Neuronal stem cell (in vitro differentiated cells): ENCODE measurements around the gene GREM2.

Experiments used
- DNase-seq: peaks from one replicate; pipeline ENCODE4 v3.0.0-alpha.2; 2013; ENCODE audit warnings: low spot score
- H2AFZ ChIP-seq: one replicate; pipeline ENCODE4 v1.6.1; 2013; ENCODE audit warnings: mild to moderate bottlenecking, low read length, inconsistent platforms
- H2AK5ac ChIP-seq: 2 replicates; pipeline ENCODE4 v1.6.1; 2013; ENCODE audit warnings: low read depth, mild to moderate bottlenecking, inconsistent platforms, low read length, moderate library complexity, mixed read lengths
- H2BK120ac ChIP-seq: 2 replicates; pipeline ENCODE4 v1.6.1; 2013; ENCODE audit warnings: low read depth, mild to moderate bottlenecking, inconsistent platforms, low read length, moderate library complexity, mixed read lengths
- H2BK12ac ChIP-seq: one replicate; pipeline ENCODE4 v1.6.1; 2013; ENCODE audit warnings: low read length, inconsistent platforms
- H2BK15ac ChIP-seq: 2 replicates; pipeline ENCODE4 v1.6.1; 2013; ENCODE audit warnings: mild to moderate bottlenecking, low read length, inconsistent platforms, mixed read lengths
- H2BK5ac ChIP-seq: one replicate; pipeline ENCODE4 v1.6.1; 2013; ENCODE audit warnings: inconsistent platforms, mild to moderate bottlenecking, low read length, moderate library complexity
- H3K14ac ChIP-seq: one replicate; pipeline ENCODE4 v1.6.1; 2013; ENCODE audit warnings: low read length, inconsistent platforms
- H3K18ac ChIP-seq: 2 replicates; pipeline ENCODE4 v1.6.1; 2013; ENCODE audit warnings: low read length, inconsistent platforms
- H3K23ac ChIP-seq: 2 replicates; pipeline ENCODE4 v1.6.1; 2013; ENCODE audit warnings: low read depth, mild to moderate bottlenecking, mixed read lengths, low read length, inconsistent platforms; ENCODE audit not compliant: poor library complexity
- H3K27ac ChIP-seq: replicated peaks from 3 replicates; pipeline ENCODE4 v1.5.1; 2013; ENCODE audit warnings: low read length, inconsistent platforms
- H3K27me3 ChIP-seq, 3 experiments: 2 replicates each; pipeline ENCODE4 v1.6.1; 2013; ENCODE audit warnings: low read length in 3 of 3, mild to moderate bottlenecking in 2 of 3, inconsistent platforms in 1 of 3, low read depth in 1 of 3, mixed read lengths in 1 of 3, moderate library complexity in 1 of 3; ENCODE audit not compliant: control insufficient read depth in 3 of 3, insufficient read depth in 3 of 3
- H3K36me3 ChIP-seq, 2 donors: replicated peaks in 1 of 2; 2 replicates each; pipeline ENCODE4 v1.6.1; 2013; ENCODE audit warnings: low read length in 2 of 2; ENCODE audit not compliant: control insufficient read depth in 2 of 2, insufficient read depth in 2 of 2
- H3K4ac ChIP-seq: 2 replicates; pipeline ENCODE4 v1.6.1; 2013; ENCODE audit warnings: inconsistent platforms, mild to moderate bottlenecking, low read length, moderate library complexity
- H3K4me1 ChIP-seq, 2 donors: 1 replicate in 1 of 2; 2 replicates in 1 of 2; pipeline ENCODE4 v1.6.1; 2013; ENCODE audit warnings: low read length in 2 of 2, low read depth in 1 of 2; ENCODE audit not compliant: control insufficient read depth in 2 of 2, insufficient read depth in 1 of 2
- H3K4me2 ChIP-seq: one replicate; pipeline ENCODE4 v1.6.1; 2013; ENCODE audit warnings: mild to moderate bottlenecking, low read length, inconsistent platforms; ENCODE audit not compliant: insufficient read depth, poor library complexity, severe bottlenecking
- H3K4me3 ChIP-seq, 2 donors: 2 replicates each; pipeline ENCODE4 v1.5.1; 2013; ENCODE audit warnings: low read length in 2 of 2, mild to moderate bottlenecking in 2 of 2, inconsistent platforms in 1 of 2, moderate library complexity in 1 of 2
- H3K79me1 ChIP-seq: one replicate; pipeline ENCODE4 v1.6.1; 2013; ENCODE audit warnings: low read depth, mild to moderate bottlenecking, inconsistent platforms, low read length, moderate library complexity
- H3K9ac ChIP-seq: one replicate; pipeline ENCODE4 v1.6.1; 2013; ENCODE audit warnings: mild to moderate bottlenecking, low read depth, low read length, inconsistent platforms; ENCODE audit not compliant: poor library complexity
- H3K9me3 ChIP-seq, 2 donors: replicated peaks in 1 of 2; 2 replicates each; pipeline versions ENCODE3 to v1.6.1; 2013; ENCODE audit warnings: low read length in 2 of 2, mild to moderate bottlenecking in 2 of 2, inconsistent platforms in 1 of 2, low read depth in 1 of 2, mixed read lengths in 1 of 2, moderate library complexity in 1 of 2; ENCODE audit not compliant: control insufficient read depth in 2 of 2, insufficient read depth in 1 of 2
- H4K8ac ChIP-seq: one replicate; pipeline ENCODE4 v1.6.1; 2013; ENCODE audit warnings: low read depth, mild to moderate bottlenecking, inconsistent platforms, low read length, moderate library complexity
- H4K91ac ChIP-seq: one replicate; pipeline ENCODE4 v1.6.1; 2013; ENCODE audit warnings: low read length, low read depth, mild to moderate bottlenecking, inconsistent platforms; ENCODE audit not compliant: poor library complexity
- WGBS, 2 donors: extraction: QIAGEN DNeasy Blood & Tissue Kit; methylation state at CpG; one replicate each; pipeline ENCODE4 v1.1.7; 2013; ENCODE audit warnings: missing lambda C conversion rate in 2 of 2, mixed read lengths in 1 of 2; ENCODE audit not compliant: insufficient read length in 2 of 2, insufficient replicate concordance in 1 of 2; ENCODE audit errors: extremely low coverage in 2 of 2; 5-methylcytosine and 5-hydroxymethylcytosine counted together

The GREM2 gene

DNA sequence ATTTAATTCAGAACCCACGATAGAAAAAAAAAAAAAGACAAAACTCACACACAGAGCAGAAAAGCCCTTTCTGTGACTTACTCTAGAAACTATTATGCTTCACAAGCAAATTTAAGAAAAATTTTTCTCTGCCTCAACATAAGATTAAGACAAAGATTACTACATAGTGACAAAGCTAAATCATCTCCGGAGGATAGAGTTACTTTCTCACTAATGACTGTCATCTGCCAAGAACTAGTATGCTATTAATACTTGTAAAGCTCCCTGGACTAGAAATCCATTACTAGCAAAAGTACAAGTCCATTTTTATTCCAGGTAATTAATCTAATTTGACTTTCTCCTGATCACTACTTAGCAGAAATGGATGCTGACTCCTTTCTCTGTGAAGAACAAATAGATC lies 25.9 kb downstream of the GREM2 start:
- Histone ChIP-seq H2AFZ (no peak overlapping the region), H3K4me3 (no peak overlapping the region), H2BK15ac (no peak overlapping the region), H4K91ac (no peak overlapping the region), H3K23ac (no peak overlapping the region), H2AK5ac (no peak overlapping the region), H4K8ac (no peak overlapping the region), H3K18ac (no peak overlapping the region), H3K4ac (no peak overlapping the region), H3K27ac (no peak overlapping the region), H3K27me3 (no peaks in the 10 kb centered on the region), H3K79me1 (no peaks in the 10 kb centered on the region), H2BK120ac (no peak overlapping the region), H3K36me3 (no peaks in the 10 kb centered on the region), H3K4me2 (no peak overlapping the region), H3K9me3 (peaks cover 0 to 1% of the 10 kb centered on the region in 2 donors), H3K14ac (no peak overlapping the region), H2BK12ac (no peak overlapping the region), H2BK5ac (no peak overlapping the region), H3K9ac (no peak overlapping the region), H3K4me1 (no peaks in the 10 kb centered on the region)
- no CpG with 5 or more reads among the region's 2 CpGs for WGBS, 2 donors
- DNase-seq, result no peak

DNA sequence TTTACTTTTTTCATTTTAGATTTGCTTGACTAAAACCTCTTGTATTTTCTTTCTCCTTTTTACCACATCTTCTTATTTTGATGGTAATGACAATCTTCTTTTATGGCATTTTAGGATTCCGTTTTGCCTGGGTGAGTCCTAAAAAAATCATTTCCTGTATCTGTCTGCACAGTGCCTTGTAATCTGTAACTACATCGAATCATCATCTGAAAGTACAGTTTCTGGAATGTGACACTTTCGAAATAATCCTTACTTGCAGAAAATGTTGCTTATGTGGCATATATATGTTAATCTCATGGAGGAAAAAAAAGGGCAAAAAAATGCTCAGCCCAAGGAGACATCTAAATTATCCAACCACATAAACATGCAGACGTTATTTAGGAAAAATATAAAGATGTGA lies 29.0 kb downstream of the GREM2 start:
- no peak for DNase-seq
- no peak overlapping the region for H3K4me3 ChIP-seq

DNA sequence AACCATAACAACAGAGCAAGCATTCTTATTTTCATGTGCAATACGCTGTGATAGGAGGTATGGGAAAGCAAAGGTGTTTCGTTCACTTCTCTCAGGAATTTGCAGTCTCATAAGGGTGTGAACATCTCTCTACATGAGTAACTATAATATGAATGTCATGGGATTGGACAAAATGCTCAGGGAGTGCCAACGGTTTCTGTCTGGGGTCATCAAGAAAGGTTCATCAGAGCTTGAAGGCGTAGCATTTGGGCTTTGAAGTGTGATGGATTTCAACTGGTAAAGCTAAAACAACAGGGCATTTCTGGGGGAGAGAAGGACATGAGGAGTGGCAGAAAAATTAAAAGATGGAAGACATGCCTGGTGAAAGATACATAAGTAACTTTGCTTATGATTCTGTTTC lies 32.4 kb downstream of the GREM2 start:
- Histone ChIP-seq H2BK120ac (no peak overlapping the region), H3K4me1 (no peaks in the 10 kb centered on the region), H2AFZ (no peak overlapping the region), H3K4ac (no peak overlapping the region), H3K27ac (no peak overlapping the region), H3K4me3 (no peak overlapping the region), H2AK5ac (no peak overlapping the region), H3K9ac (no peak overlapping the region), H3K27me3 (no peaks in the 10 kb centered on the region), H3K18ac (no peak overlapping the region), H4K91ac (no peak overlapping the region), H3K14ac (no peak overlapping the region), H3K79me1 (no peaks in the 10 kb centered on the region), H3K9me3 (no peaks in the 10 kb centered on the region), H2BK5ac (no peak overlapping the region), H2BK12ac (no peak overlapping the region), H2BK15ac (no peak overlapping the region), H3K4me2 (no peak overlapping the region), H3K23ac (no peak overlapping the region), H3K36me3 (no peaks in the 10 kb centered on the region), H4K8ac (no peak overlapping the region)
- DNase-seq, result no peak
- no CpG with 5 or more reads among the region's 4 CpGs for WGBS, 2 donors

More for the DNA sequence above, 29.0 kb downstream of the GREM2 start:
- Histone ChIP-seq H3K4me2 (no peak overlapping the region), H2BK120ac (no peak overlapping the region), H3K4ac (no peak overlapping the region), H3K23ac (no peak overlapping the region), H3K9ac (no peak overlapping the region), H2BK12ac (no peak overlapping the region), H2AK5ac (no peak overlapping the region), H3K27me3 (no peaks in the 10 kb centered on the region), H3K18ac (no peak overlapping the region), H2AFZ (no peak overlapping the region), H4K91ac (no peak overlapping the region), H3K36me3 (no peaks in the 10 kb centered on the region), H4K8ac (no peak overlapping the region), H3K9me3 (no peaks in the 10 kb centered on the region), H2BK5ac (no peak overlapping the region), H3K14ac (no peak overlapping the region), H3K27ac (no peak overlapping the region), H2BK15ac (no peak overlapping the region), H3K4me1 (no peaks in the 10 kb centered on the region), H3K79me1 (no peaks in the 10 kb centered on the region)
- WGBS, 2 donors, result no CpG with 5 or more reads among the region's 4 CpGs

DNA sequence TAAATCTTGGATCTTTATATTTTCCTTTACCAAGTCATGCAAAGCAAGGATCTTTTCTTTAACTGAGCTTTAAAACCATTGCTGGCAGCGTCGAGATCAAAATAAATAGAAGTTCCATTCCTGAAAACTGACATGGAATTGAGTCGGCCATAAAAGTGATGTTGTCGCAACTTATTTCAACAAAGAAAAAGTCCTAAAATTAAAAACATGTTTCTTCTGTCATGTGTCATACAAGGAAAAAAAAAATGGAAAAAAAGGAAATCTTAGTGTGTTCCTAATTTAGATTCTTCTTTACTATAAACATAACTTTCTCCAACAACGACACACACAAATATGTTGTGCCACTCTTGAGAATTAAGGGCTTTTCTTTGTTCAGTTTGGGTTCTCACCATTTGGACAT lies 34.9 kb downstream of the GREM2 start:
- Histone ChIP-seq H3K4me2 (no peak overlapping the region), H2BK120ac (no peak overlapping the region), H3K4ac (no peak overlapping the region), H2AFZ (no peak overlapping the region), H4K91ac (no peak overlapping the region), H3K9ac (no peak overlapping the region), H3K27me3 (no peaks in the 10 kb centered on the region), H2AK5ac (no peak overlapping the region), H3K36me3 (no peaks in the 10 kb centered on the region), H4K8ac (no peak overlapping the region), H2BK12ac (no peak overlapping the region), H3K4me3 (no peak overlapping the region), H3K14ac (no peak overlapping the region), H2BK5ac (no peak overlapping the region), H3K23ac (no peak overlapping the region), H3K27ac (no peak overlapping the region), H2BK15ac (no peak overlapping the region), H3K79me1 (no peaks in the 10 kb centered on the region), H3K9me3 (no peaks in the 10 kb centered on the region), H3K4me1 (no peaks in the 10 kb centered on the region), H3K18ac (no peak overlapping the region)
- no peak for DNase-seq
- no CpG with 5 or more reads among the region's 5 CpGs for WGBS, 2 donors
